NCI-H1092 treated with DMSO at 0.1 percent for 48 hours (cell line): ENCODE measurements around the gene PYGB.

Source experiments
- DNase-seq: peaks from one replicate; lab custom pipeline; 2025; lab: John Stamatoyannopoulos, UW

The PYGB gene

GRCh38 chr20:25247956-25248785, at the start of gene PYGB:
Gene PYGB (plus strand): TSS chr20:25248085. CDS start chr20:25248179, 94 bp downstream.
- peak; percentile 84 for DNase-seq

- no peak for DNase-seq
Measured at GRCh38 chr20:25198663-25199383, 49.1 kb upstream of the PYGB start.

GRCh38 chr20:25199473-25200260, 48.2 kb upstream of the PYGB start:
- no peak for DNase-seq

- DNase-seq, result no peak
Measured at GRCh38 chr20:25203089-25203488, 44.8 kb upstream of the PYGB start.

GRCh38 chr20:25203871-25204320, 44.0 kb upstream of the PYGB start:
- DNase-seq, result no peak

- DNase-seq, result no peak
Measured at GRCh38 chr20:25204550-25205276, 43.2 kb upstream of the PYGB start.

GRCh38 chr20:25205277-25206062, 42.4 kb upstream of the PYGB start:
- no peak for DNase-seq

- no peak for DNase-seq
Measured at GRCh38 chr20:25206063-25206403, 41.9 kb upstream of the PYGB start.

GRCh38 chr20:25206548-25206947, 41.3 kb upstream of the PYGB start:
- no peak for DNase-seq

GRCh38 chr20:25207149-25207959, 40.5 kb upstream of the PYGB start:
- DNase-seq, result no peak

- DNase-seq, result no peak
Measured at GRCh38 chr20:25207960-25208534, 39.8 kb upstream of the PYGB start.

- no peak for DNase-seq
Measured at GRCh38 chr20:25209400-25209799, 38.5 kb upstream of the PYGB start.

GRCh38 chr20:25209911-25210310, 38.0 kb upstream of the PYGB start:
- DNase-seq, result no peak

GRCh38 chr20:25211273-25211672, 36.6 kb upstream of the PYGB start:
- DNase-seq, result no peak

- no peak for DNase-seq
Measured at GRCh38 chr20:25212242-25212641, 35.6 kb upstream of the PYGB start.

- no peak for DNase-seq
Measured at GRCh38 chr20:25213566-25214425, 34.1 kb upstream of the PYGB start.

GRCh38 chr20:25214426-25214790, 33.5 kb upstream of the PYGB start:
- DNase-seq, result no peak

GRCh38 chr20:25214819-25215218, 33.1 kb upstream of the PYGB start:
- DNase-seq, result no peak

- no peak for DNase-seq
Measured at GRCh38 chr20:25215521-25215920, 32.4 kb upstream of the PYGB start.
